Activated CD8-positive, alpha-beta T cell treated with anti-CD3 and anti-CD28 coated beads, Interleukin-2, amount 10 ng/mL, durations not matched to agents 7 days and 5 days (primary cell): ENCODE results near the gene CDH13. TPM values are rescaled to one million over a fixed set of nuclear protein-coding genes. Genes with fewer than 3 reads are reported as not detected.

Experiments
- ATAC-seq: fragments of 150-1000 bp; cut with Tn5 transposase; one replicate; pipeline ENCODE4 v1.10.0; 2021; ENCODE audit warnings: moderate library complexity
- CTCF ChIA-PET: fragments of 350-600 bp; sonication (Branson Sonifier 250); formaldehyde crosslinking; loops from one replicate; lab custom pipeline; 2021; ENCODE audit warnings: antibody characterized with exemption; lab: Charles Lee
- POLR2A ChIA-PET: fragments of 350-600 bp; sonication (Branson Sonifier 250); formaldehyde crosslinking; loops from one replicate; lab custom pipeline; 2021; ENCODE audit warnings: antibody characterized with exemption; lab: Charles Lee
- DNase-seq: peaks from one replicate; pipeline ENCODE4 v3.0.0-alpha.2; 2020
- H3K27ac Mint-ChIP-seq: one replicate; pipeline ENCODE4 v1.8.0; 2021; ENCODE audit warnings: mild to moderate bottlenecking, mixed read lengths
- H3K27me3 Mint-ChIP-seq: one replicate; pipeline ENCODE4 v1.8.0; 2021; ENCODE audit warnings: low read depth, mixed read lengths
- H3K36me3 Mint-ChIP-seq: one replicate; pipeline ENCODE4 v1.8.0; 2021; ENCODE audit warnings: low read depth, mixed read lengths
- H3K4me1 Mint-ChIP-seq: one replicate; pipeline ENCODE4 v1.8.0; 2021; ENCODE audit warnings: low read depth, mixed read lengths
- H3K4me3 Mint-ChIP-seq: one replicate; pipeline ENCODE4 v1.8.0; 2021; ENCODE audit warnings: mild to moderate bottlenecking, mixed read lengths
- H3K9me3 Mint-ChIP-seq: one replicate; pipeline ENCODE4 v1.8.0; 2022; ENCODE audit warnings: mixed read lengths; ENCODE audit not compliant: insufficient read depth
- total RNA-seq, 2 experiments: library from RNA; stranded (reverse); gene quantifications; one replicate each; pipeline ENCODE4 v1.2.3, GENCODE V29; 2021

Gene CDH13
- total RNA-seq, 2 experiments from 2014 or later, result not detected

DNA sequence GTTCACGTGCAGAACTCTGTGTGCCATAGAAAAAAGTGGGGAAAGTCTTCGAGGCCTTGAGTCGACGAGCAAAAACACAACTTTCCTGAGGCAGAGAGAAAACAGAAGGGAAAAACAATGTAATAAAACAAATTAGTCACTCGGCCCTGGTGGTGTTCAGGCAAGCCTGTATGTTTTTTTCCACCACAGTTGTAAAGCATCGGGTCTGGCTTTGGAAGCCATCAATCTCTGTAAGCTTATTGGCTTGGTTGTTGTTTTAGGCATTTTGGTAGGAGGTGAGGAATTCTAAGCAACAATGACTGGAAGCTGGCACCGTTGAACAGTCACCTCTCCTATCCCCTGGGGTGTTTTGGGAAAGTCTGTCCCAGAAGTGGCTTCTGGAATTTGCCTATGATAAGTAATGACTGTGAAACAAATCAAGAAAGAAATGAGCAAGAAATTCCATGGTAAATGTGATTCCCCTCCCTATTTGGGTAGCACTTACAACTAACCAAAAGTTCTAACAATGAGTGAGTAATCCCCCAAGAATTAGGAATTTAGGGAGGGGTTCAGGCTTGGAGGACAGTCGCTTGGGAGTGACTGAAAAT is 2.8 kb downstream of the CDH13 start:
- POLR2A ChIA-PET, result no interaction called here
- no peaks in the 10 kb centered on the region for H3K36me3 Mint-ChIP-seq
- peaks cover 66% of the 10 kb centered on the region for H3K27me3 Mint-ChIP-seq
- DNase-seq (no peak), ATAC-seq (no peak)
- peaks cover 11% of the 10 kb centered on the region for H3K4me1 Mint-ChIP-seq
- H3K27ac Mint-ChIP-seq, result no peak overlapping the region
- CTCF ChIA-PET, result interaction anchor here (1.0 to 1.9 kb wide), 4 partner anchors 11 to 41 kb away, joined by 3 to 18 read pairs (median 5); no protein-coding TSS in a partner anchor
- no peaks in the 10 kb centered on the region for H3K9me3 Mint-ChIP-seq
- H3K4me3 Mint-ChIP-seq, result no peak overlapping the region

GRCh38 chr16:82630219-82630618 is 3.5 kb downstream of the CDH13 start:
- H3K4me3 Mint-ChIP-seq, result no peak overlapping the region
- ATAC-seq, result no peak
- H3K27ac Mint-ChIP-seq, result no peak overlapping the region
- CTCF ChIA-PET, result interaction anchor here (0.7 to 1.9 kb wide), 15 partner anchors 10 to 585 kb away, joined by 3 to 18 read pairs (median 3); no protein-coding TSS in a partner anchor
- H3K27me3 Mint-ChIP-seq, result peaks cover 60% of the 10 kb centered on the region
- no peak for DNase-seq
- no peaks in the 10 kb centered on the region for H3K36me3 Mint-ChIP-seq
- no peaks in the 10 kb centered on the region for H3K9me3 Mint-ChIP-seq
- peaks cover 16% of the 10 kb centered on the region for H3K4me1 Mint-ChIP-seq
- POLR2A ChIA-PET, result interaction anchor here (0.6 kb wide), 1 partner anchor 46 kb away, joined by 3 read pairs; no protein-coding TSS in a partner anchor

DNA sequence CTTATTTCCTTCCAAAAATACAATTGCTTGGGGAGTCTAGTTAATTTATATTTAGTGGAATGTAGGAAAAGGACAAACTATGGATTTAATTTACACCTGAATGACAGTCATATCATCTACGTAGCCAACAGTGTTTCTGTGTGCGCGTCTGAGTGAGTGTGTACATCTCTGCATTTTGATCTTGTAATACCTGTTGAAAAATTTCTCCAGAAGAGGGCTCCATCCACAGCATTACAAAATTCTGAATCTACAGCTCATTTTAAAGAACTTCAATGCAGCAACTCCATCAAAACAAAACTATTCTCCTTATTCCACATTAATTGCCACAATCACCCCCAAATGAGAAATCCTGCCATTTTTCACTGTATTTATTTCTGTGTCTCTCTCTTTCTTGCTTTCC is 3.9 kb downstream of the CDH13 start:
- no peak overlapping the region for H3K4me3 Mint-ChIP-seq
- DNase-seq (no peak), ATAC-seq (no peak)
- ChIA-PET POLR2A (interaction anchor here (0.6 kb wide), 1 partner anchor 46 kb away, joined by 3 read pairs; no protein-coding TSS in a partner anchor), CTCF (interaction anchor here (0.7 to 1.9 kb wide), 19 partner anchors 9 to 585 kb away, joined by 3 to 18 read pairs (median 3); no protein-coding TSS in a partner anchor)
- H3K27ac Mint-ChIP-seq, result no peak overlapping the region
- H3K27me3 Mint-ChIP-seq, result peaks cover 55% of the 10 kb centered on the region
- peaks cover 20% of the 10 kb centered on the region for H3K4me1 Mint-ChIP-seq
- no peaks in the 10 kb centered on the region for H3K9me3 Mint-ChIP-seq
- H3K36me3 Mint-ChIP-seq, result no peaks in the 10 kb centered on the region

DNA sequence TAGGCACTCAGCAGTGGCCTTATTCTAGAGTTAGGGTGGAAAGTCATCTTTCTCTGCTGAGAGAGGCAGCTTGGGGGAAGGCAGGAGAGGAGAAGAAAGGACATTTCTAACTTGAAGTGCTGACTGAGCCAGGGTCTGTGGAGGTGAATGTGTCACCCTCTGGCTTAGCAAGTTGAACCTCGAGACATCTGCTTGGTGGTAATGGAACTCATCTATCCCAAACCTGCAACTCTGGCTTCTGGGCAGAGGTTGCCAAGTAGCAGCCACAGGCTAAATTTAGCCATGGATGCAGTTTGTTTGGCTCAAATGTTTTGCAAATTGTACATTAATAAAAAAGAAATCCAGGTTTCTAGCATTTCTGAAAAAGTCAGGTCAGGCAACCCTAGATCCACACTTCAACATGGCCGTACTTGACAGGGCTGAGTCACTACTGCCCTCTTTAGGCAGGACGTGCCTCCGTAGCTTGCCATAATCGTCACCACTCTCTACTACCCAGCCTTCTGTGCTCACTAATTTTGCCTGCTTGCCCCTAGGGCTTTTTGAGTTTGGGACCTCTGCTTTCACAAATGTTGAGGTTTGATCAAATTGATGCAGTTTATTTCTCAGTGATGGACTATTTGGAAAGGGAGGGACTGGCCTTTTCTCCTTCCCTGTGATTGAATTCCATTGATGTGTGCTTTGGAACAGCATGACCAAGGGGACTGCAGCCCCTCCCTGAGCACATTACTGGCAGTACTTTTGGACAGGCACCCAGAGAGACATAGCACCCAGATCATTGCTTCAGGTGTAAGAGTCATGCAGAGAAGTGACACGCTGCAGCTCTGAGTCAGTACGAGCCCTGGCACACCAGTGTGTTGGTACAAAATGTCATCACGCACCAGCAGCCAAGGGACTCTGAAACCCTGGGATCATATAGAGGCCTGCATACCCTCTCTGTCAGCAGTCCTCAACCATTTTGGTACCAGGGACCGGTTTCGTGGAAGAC is 5.2 kb downstream of the CDH13 start:
- Mint-ChIP-seq H3K27ac (no peak overlapping the region), H3K4me3 (no peak overlapping the region), H3K4me1 (peaks cover 23% of the 10 kb centered on the region), H3K36me3 (no peaks in the 10 kb centered on the region), H3K9me3 (no peaks in the 10 kb centered on the region), H3K27me3 (peaks cover 42% of the 10 kb centered on the region)
- no peak for DNase-seq
- POLR2A ChIA-PET, result no interaction called here
- ATAC-seq, result no peak
- CTCF ChIA-PET, result interaction anchor here (0.7 to 1.9 kb wide), 10 partner anchors 9 to 584 kb away, joined by 3 to 8 read pairs (median 4); no protein-coding TSS in a partner anchor

GRCh38 chr16:82633964-82634600 is 7.3 kb downstream of the CDH13 start:
- ATAC-seq (no peak), DNase-seq (no peak)
- H3K36me3 Mint-ChIP-seq, result no peaks in the 10 kb centered on the region
- H3K27me3 Mint-ChIP-seq, result peaks cover 25% of the 10 kb centered on the region
- no peak overlapping the region for H3K4me3 Mint-ChIP-seq
- POLR2A ChIA-PET, result no interaction called here
- peaks cover 24% of the 10 kb centered on the region for H3K4me1 Mint-ChIP-seq
- CTCF ChIA-PET, result interaction anchor here (1.4 kb wide), 1 partner anchor 19 kb away, joined by 4 read pairs; no protein-coding TSS in a partner anchor
- no peaks in the 10 kb centered on the region for H3K9me3 Mint-ChIP-seq
- H3K27ac Mint-ChIP-seq, result no peak overlapping the region

DNA sequence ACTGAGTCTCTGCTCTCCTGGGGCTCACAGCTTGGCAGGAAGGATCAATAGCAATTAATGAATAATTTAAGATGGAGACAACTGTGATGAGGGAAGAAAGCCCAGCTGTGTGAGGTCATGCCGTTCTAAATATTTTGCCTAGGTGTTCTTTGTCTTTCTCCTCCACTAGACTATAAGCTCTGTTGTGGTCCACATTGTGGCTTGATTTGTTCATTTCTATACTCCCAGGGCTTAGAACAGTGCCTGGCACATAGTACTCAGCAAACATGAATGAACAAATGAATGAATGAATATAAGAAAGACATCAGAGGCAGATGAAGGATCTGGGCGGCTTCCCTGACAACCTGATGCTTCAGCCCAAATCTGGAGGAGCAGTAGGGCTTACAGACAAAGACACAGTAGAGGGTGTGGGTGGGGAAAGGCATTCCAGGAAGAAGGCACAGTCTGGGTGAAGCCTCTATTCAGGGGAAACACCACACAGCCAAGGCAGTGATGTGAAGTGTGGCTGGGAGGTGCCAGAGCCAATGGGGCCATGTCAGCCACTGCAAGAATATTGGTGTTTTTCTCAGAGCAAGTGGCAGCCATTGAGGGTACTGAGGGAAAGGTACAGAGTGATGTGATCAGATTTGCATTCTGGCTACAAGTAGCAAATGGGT is 8.3 kb downstream of the CDH13 start:
- ChIA-PET POLR2A (no interaction called here), CTCF (interaction anchor here (1.4 kb wide), 1 partner anchor 18 kb away, joined by 4 read pairs; no protein-coding TSS in a partner anchor)
- no peaks in the 10 kb centered on the region for H3K9me3 Mint-ChIP-seq
- H3K36me3 Mint-ChIP-seq, result no peaks in the 10 kb centered on the region
- no peak overlapping the region for H3K27ac Mint-ChIP-seq
- DNase-seq (no peak), ATAC-seq (no peak)
- peaks cover 34% of the 10 kb centered on the region for H3K4me1 Mint-ChIP-seq
- H3K27me3 Mint-ChIP-seq, result peaks cover 15% of the 10 kb centered on the region
- H3K4me3 Mint-ChIP-seq, result no peak overlapping the region

GRCh38 chr16:82636485-82636884 is 9.7 kb downstream of the CDH13 start:
- ATAC-seq (no peak), DNase-seq (no peak)
- H3K27me3 Mint-ChIP-seq, result peaks cover 3% of the 10 kb centered on the region
- H3K27ac Mint-ChIP-seq, result no peak overlapping the region
- no peak overlapping the region for H3K4me3 Mint-ChIP-seq
- ChIA-PET CTCF (interaction anchor here (0.9 kb wide), 1 partner anchor 36 kb away, joined by 4 read pairs; no protein-coding TSS in a partner anchor), POLR2A (no interaction called here)
- H3K9me3 Mint-ChIP-seq, result no peaks in the 10 kb centered on the region
- peaks cover 39% of the 10 kb centered on the region for H3K4me1 Mint-ChIP-seq
- no peaks in the 10 kb centered on the region for H3K36me3 Mint-ChIP-seq

DNA sequence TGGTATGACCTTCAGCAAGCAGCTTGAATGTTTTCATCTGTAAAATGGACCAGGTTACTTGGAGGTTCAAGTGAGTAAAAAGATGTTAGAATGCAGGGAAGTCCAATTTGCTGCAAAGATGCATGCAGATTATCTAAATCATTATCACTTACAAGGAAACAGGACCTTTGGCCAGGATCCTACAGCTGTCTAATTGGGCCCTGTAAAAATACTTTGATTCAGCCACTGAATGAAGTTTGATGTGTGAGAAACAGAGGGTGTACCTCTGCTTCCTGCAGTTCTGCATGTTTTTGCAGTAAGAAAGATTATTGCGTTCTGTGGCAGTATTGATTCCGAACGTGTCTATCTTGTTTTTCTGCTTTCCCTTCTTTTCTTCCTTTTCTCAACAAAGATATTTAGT is 10.2 kb downstream of the CDH13 start:
- ChIA-PET POLR2A (no interaction called here), CTCF (interaction anchor here (0.9 kb wide), 1 partner anchor 35 kb away, joined by 4 read pairs; no protein-coding TSS in a partner anchor)
- no peak overlapping the region for H3K27ac Mint-ChIP-seq

GRCh38 chr16:82638095-82638798 is 11.5 kb downstream of the CDH13 start:
- H3K4me3 Mint-ChIP-seq, result no peak overlapping the region
- no peaks in the 10 kb centered on the region for H3K36me3 Mint-ChIP-seq
- H3K9me3 Mint-ChIP-seq, result no peaks in the 10 kb centered on the region
- peaks cover 49% of the 10 kb centered on the region for H3K4me1 Mint-ChIP-seq
- no peak for DNase-seq
- ChIA-PET POLR2A (no interaction called here), CTCF (interaction anchor here (0.7 to 3.2 kb wide), 3 partner anchors 8 to 60 kb away, joined by 3 to 18 read pairs (median 4); no protein-coding TSS in a partner anchor)
- no peak for ATAC-seq
- no peak overlapping the region for H3K27ac Mint-ChIP-seq
- no peaks in the 10 kb centered on the region for H3K27me3 Mint-ChIP-seq

More for the DNA sequence above, 10.2 kb downstream of the CDH13 start:
- DNase-seq (no peak), ATAC-seq (no peak)
- Mint-ChIP-seq H3K27me3 (peaks cover 3% of the 10 kb centered on the region), H3K4me3 (no peak overlapping the region), H3K4me1 (peaks cover 42% of the 10 kb centered on the region), H3K9me3 (no peaks in the 10 kb centered on the region), H3K36me3 (no peaks in the 10 kb centered on the region)

- Mint-ChIP-seq H3K27ac (no peak overlapping the region), H3K4me3 (no peak overlapping the region), H3K27me3 (no peaks in the 10 kb centered on the region), H3K9me3 (no peaks in the 10 kb centered on the region), H3K36me3 (no peaks in the 10 kb centered on the region), H3K4me1 (peaks cover 57% of the 10 kb centered on the region)
- CTCF ChIA-PET, result interaction anchor here (0.5 to 5.8 kb wide), 11 partner anchors 9 to 376 kb away, joined by 3 to 98 read pairs (median 4); no protein-coding TSS in a partner anchor
- no peak for ATAC-seq
- no peak for DNase-seq
- POLR2A ChIA-PET, result no interaction called here
Measured at GRCh38 chr16:82639263-82639662, 12.5 kb downstream of the CDH13 start.
